Measurements from ENCODE around the gene SCARB1.
"Not testable (repeated sequence)": the region's sequence is repeated elsewhere in the genome, so short reads cannot be mapped to it uniquely, and the experiment has no call there.

Gene SCARB1

GRCh38 chr12:124863416-124864325 lies at the start of gene SCARB1:
SCARB1 (minus strand) TSS chr12:124863864; CDS start chr12:124863720, 144 bp downstream.
- peak; percentile 86 for DNase-seq

- DNase-seq = not testable (repeated sequence)
These were observed 49.0 kb upstream of the SCARB1 start for GRCh38 chr12:124912529-124913287.

- DNase-seq = not testable (repeated sequence)
These were observed 47.9 kb upstream of the SCARB1 start for GRCh38 chr12:124911521-124911920.

GRCh38 chr12:124910561-124911478 lies 47.2 kb upstream of the SCARB1 start:
- DNase-seq = no peak

GRCh38 chr12:124909831-124910560 lies 46.3 kb upstream of the SCARB1 start:
- DNase-seq = no peak

- peak; percentile 93 for DNase-seq
These were observed 43.1 kb upstream of the SCARB1 start for GRCh38 chr12:124906606-124907261.

GRCh38 chr12:124904306-124905098 lies 40.8 kb upstream of the SCARB1 start:
- no peak for DNase-seq

GRCh38 chr12:124902916-124903315 lies 39.3 kb upstream of the SCARB1 start:
- DNase-seq = no peak

GRCh38 chr12:124901003-124901402 lies 37.3 kb upstream of the SCARB1 start:
- DNase-seq = no peak

- DNase-seq = not testable (repeated sequence)
These were observed 36.7 kb upstream of the SCARB1 start for GRCh38 chr12:124900345-124900795.

- DNase-seq = no peak
These were observed 35.2 kb upstream of the SCARB1 start for GRCh38 chr12:124898923-124899294.

GRCh38 chr12:124898200-124898922 lies 34.7 kb upstream of the SCARB1 start:
- DNase-seq = peak; percentile 78

- DNase-seq = no peak
These were observed 32.8 kb upstream of the SCARB1 start for GRCh38 chr12:124896461-124896860.

GRCh38 chr12:124893792-124894516 lies 30.3 kb upstream of the SCARB1 start:
- DNase-seq = no peak

- DNase-seq = no peak
These were observed 24.6 kb upstream of the SCARB1 start for GRCh38 chr12:124888260-124888659.

GRCh38 chr12:124887766-124888165 lies 24.1 kb upstream of the SCARB1 start:
- DNase-seq = not testable (repeated sequence)

GRCh38 chr12:124884587-124885438 lies 21.1 kb upstream of the SCARB1 start:
- DNase-seq = no peak
